Upper lobe of left lung (tissue), 4 donors: ENCODE data around the gene ASTL.

ENCODE experiments used
- EP300 ChIP-seq, 4 donors: sonication (generic); formaldehyde crosslinking; IDR thresholded peaks; one replicate each; pipeline ENCODE4 v1.5.1; 2017; ENCODE audit warnings: antibody characterized with exemption in 4 of 4, control low read depth in 2 of 4
- POLR2A ChIP-seq, 4 donors: fragments of 450-650 bp; IDR thresholded peaks; one replicate each; pipeline ENCODE4 v1.5.1; 2016 to 2017; ENCODE audit warnings: antibody characterized with exemption in 4 of 4, mild to moderate bottlenecking in 2 of 4
- POLR2AphosphoS5 ChIP-seq, 2 donors: sonication (generic); formaldehyde crosslinking; IDR thresholded peaks; one replicate each; pipeline ENCODE4 v1.5.1; 2017; ENCODE audit warnings: antibody characterized with exemption in 2 of 2
- TF ChIP-seq, protein P1 (sequence below), 6 experiments: fragments of 450-650 bp in 4 of 6; fragments of 200-600 bp in 2 of 6; sonication (generic) in 2 of 6; IDR thresholded peaks; one replicate each; pipeline ENCODE4 v1.5.1; 2016 to 2019; ENCODE audit warnings: antibody characterized with exemption in 6 of 6

DNA sequence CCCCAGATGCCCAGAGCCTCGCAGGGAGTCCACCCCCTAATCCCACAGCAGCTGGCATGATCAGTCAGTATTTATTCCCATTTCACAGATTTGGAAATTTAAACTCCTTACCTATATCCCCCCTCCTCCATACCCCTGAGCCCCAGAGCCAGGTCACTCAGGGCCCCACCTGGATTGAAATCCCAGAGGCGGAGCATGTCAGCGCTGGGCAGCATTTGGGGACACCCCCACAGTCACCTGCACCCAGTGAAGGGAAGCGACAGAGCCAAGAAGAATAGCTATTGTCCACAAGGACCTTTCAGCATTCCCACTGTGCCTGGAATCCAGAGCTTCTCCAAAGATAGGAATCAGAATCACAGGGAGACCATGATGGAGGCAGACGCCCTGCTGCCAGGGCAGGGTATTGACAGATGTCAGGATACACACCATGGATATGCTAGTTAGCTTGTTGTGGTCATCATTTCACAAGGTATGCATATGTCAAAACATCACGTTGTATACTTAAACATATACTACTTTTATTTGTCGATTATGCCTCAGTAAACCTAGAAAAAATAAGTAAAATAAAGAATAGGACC, 968 bp upstream of the ASTL start:
- TF ChIP-seq EP300 (IDR thresholded peaks at IDR 0.05) (no peak), POLR2A (IDR thresholded peaks at IDR 0.05) (no peak), POLR2AphosphoS5 (IDR thresholded peaks at IDR 0.05) (no peak)
- TF ChIP-seq, protein P1, sequence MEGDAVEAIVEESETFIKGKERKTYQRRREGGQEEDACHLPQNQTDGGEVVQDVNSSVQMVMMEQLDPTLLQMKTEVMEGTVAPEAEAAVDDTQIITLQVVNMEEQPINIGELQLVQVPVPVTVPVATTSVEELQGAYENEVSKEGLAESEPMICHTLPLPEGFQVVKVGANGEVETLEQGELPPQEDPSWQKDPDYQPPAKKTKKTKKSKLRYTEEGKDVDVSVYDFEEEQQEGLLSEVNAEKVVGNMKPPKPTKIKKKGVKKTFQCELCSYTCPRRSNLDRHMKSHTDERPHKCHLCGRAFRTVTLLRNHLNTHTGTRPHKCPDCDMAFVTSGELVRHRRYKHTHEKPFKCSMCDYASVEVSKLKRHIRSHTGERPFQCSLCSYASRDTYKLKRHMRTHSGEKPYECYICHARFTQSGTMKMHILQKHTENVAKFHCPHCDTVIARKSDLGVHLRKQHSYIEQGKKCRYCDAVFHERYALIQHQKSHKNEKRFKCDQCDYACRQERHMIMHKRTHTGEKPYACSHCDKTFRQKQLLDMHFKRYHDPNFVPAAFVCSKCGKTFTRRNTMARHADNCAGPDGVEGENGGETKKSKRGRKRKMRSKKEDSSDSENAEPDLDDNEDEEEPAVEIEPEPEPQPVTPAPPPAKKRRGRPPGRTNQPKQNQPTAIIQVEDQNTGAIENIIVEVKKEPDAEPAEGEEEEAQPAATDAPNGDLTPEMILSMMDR (IDR thresholded peaks at IDR 0.05), result no peak
